ENCODE measurements around the gene MAGEA9.

Gene MAGEA9

GRCh38 chrX:149804102-149804501 is 22.4 kb downstream of the MAGEA9 start:
- H3K4me3 ChIP-seq (replicated peaks in 1 of 2; ENCODE audit: low read depth in 2 of 2, low read length in 2 of 2): no peak overlapping the region
- TF ChIP-seq CTCF (IDR thresholded peaks at IDR 0.05; ENCODE audit: low read depth, low read length): no peak
- no peak for DNase-seq (ENCODE audit: low read depth in 2 of 2)

GRCh38 chrX:149807747-149808458 is 26.2 kb downstream of the MAGEA9 start:
- DNase-seq (ENCODE audit: low read depth in 2 of 2): no peak
- H3K4me3 ChIP-seq (replicated peaks in 1 of 2; ENCODE audit: low read depth in 2 of 2, low read length in 2 of 2): no peak overlapping the region
- no peak for TF ChIP-seq CTCF (IDR thresholded peaks at IDR 0.05; ENCODE audit: low read depth, low read length)

- H3K4me3 ChIP-seq (replicated peaks in 1 of 2; ENCODE audit: low read depth in 2 of 2, low read length in 2 of 2): no peak overlapping the region
- no peak for DNase-seq (ENCODE audit: low read depth in 2 of 2)
Observed at GRCh38 chrX:149818652-149819051, 36.9 kb downstream of the MAGEA9 start.

DNA sequence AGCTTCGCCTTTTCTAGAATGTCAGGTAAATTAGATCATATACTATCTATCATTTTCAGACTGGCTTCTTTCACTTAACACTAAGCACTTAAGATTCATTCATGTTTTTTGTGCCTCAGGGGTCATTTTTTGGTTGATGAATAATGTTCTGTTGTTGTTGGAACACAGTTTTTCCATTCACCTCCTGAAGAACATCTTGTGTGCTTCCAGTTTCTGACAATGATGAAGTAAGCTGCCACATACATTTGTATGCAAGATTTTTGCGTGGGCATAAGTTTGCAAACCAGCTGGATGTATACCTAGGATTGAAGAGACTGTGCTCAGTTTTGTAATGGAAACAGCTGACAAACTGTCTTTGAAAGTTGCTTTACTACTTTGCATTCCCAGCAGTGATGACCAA is 37.6 kb downstream of the MAGEA9 start:
- no peak for TF ChIP-seq CTCF (IDR thresholded peaks at IDR 0.05; ENCODE audit: low read depth, low read length)
- H3K4me3 ChIP-seq (replicated peaks in 1 of 2; ENCODE audit: low read depth in 2 of 2, low read length in 2 of 2): no peak overlapping the region
- peak in 1 of 2 donors; percentile 0 for DNase-seq (ENCODE audit: low read depth in 2 of 2)

More at GRCh38 chrX:149818652-149819051, 36.9 kb downstream of the MAGEA9 start:
- no peak for TF ChIP-seq CTCF (IDR thresholded peaks at IDR 0.05; ENCODE audit: low read depth, low read length)

- DNase-seq (ENCODE audit: low read depth in 2 of 2): peak; percentile 10 to 17
- TF ChIP-seq CTCF (IDR thresholded peaks at IDR 0.05; ENCODE audit: low read depth, low read length): peak; percentile 18
Observed at GRCh38 chrX:149825424-149825823, 43.7 kb downstream of the MAGEA9 start.

GRCh38 chrX:149827254-149827653 is 45.5 kb downstream of the MAGEA9 start:
- DNase-seq (ENCODE audit: low read depth in 2 of 2): no peak
- no peak overlapping the region for H3K4me3 ChIP-seq (replicated peaks in 1 of 2; ENCODE audit: low read depth in 2 of 2, low read length in 2 of 2)
- no peak for TF ChIP-seq CTCF (IDR thresholded peaks at IDR 0.05; ENCODE audit: low read depth, low read length)

More at GRCh38 chrX:149825424-149825823, 43.7 kb downstream of the MAGEA9 start:
- no peak overlapping the region for H3K4me3 ChIP-seq (replicated peaks in 1 of 2; ENCODE audit: low read depth in 2 of 2, low read length in 2 of 2)

Data from cardiac fibroblast (primary cell).